Gastroesophageal sphincter (tissue), 3 donors: ENCODE results near the gene LRP1B.

Experiments
- EP300 ChIP-seq: sonication (generic); formaldehyde crosslinking; IDR thresholded peaks from one replicate; pipeline ENCODE4 v1.6.1; 2017; ENCODE audit warnings: antibody characterized with exemption, mild to moderate bottlenecking
- POLR2A ChIP-seq, 2 donors: fragments of 450-650 bp; IDR thresholded peaks; one replicate each; pipeline ENCODE4 v1.6.1; 2017; ENCODE audit warnings: antibody characterized with exemption in 2 of 2, mild to moderate bottlenecking in 2 of 2, moderate library complexity in 1 of 2
- POLR2AphosphoS5 ChIP-seq: sonication (generic); formaldehyde crosslinking; IDR thresholded peaks from one replicate; pipeline ENCODE4 v1.6.1; 2017; ENCODE audit warnings: antibody characterized with exemption
- TF ChIP-seq, protein P1 (sequence below), 4 experiments: fragments of 200-600 bp in 2 of 4; fragments of 450-650 bp in 2 of 4; sonication (generic) in 1 of 4; IDR thresholded peaks; one replicate each; pipeline ENCODE4 v1.5.1; 2017 to 2019; ENCODE audit warnings: antibody characterized with exemption in 4 of 4, mild to moderate bottlenecking in 2 of 4, moderate library complexity in 2 of 4

DNA sequence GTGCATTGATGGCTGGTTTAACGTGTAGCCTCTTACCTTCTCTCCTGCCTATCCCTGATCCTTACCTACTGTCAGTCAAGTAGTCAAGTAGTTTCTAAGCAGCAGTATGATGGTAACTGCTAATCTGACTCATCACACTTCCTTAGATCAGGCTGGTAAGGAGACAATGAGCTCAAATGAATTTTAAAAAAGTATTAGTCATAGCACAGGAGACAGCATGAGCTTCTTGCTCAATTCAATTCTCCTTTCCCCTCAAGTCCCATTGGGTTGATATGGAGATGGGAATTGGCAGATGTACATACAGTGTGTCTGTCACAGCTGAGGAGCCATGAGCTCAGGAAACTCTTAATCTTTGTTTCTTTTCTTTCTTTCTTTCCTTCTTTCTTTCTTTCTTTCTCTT, 799.7 kb downstream of the LRP1B start:
- TF ChIP-seq, protein P1, sequence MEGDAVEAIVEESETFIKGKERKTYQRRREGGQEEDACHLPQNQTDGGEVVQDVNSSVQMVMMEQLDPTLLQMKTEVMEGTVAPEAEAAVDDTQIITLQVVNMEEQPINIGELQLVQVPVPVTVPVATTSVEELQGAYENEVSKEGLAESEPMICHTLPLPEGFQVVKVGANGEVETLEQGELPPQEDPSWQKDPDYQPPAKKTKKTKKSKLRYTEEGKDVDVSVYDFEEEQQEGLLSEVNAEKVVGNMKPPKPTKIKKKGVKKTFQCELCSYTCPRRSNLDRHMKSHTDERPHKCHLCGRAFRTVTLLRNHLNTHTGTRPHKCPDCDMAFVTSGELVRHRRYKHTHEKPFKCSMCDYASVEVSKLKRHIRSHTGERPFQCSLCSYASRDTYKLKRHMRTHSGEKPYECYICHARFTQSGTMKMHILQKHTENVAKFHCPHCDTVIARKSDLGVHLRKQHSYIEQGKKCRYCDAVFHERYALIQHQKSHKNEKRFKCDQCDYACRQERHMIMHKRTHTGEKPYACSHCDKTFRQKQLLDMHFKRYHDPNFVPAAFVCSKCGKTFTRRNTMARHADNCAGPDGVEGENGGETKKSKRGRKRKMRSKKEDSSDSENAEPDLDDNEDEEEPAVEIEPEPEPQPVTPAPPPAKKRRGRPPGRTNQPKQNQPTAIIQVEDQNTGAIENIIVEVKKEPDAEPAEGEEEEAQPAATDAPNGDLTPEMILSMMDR (IDR thresholded peaks at IDR 0.05), result no peak
- TF ChIP-seq POLR2A (IDR thresholded peaks at IDR 0.05) (no peak), EP300 (no peak), POLR2AphosphoS5 (no peak)
